HPDE6-E6E7 (cell line): ENCODE data around the gene STMND1.

Experiments used
- DNase-seq: peaks from one replicate; pipeline ENCODE4 v3.0.0; 2011; ENCODE audit warnings: missing footprints; ENCODE audit errors: extremely low spot score

The STMND1 gene

GRCh38 chr6:17161076-17161475 lies 59.2 kb downstream of the STMND1 start:
- no peak for DNase-seq

- DNase-seq, result no peak
Measured at GRCh38 chr6:17165383-17165782, 63.5 kb downstream of the STMND1 start.

GRCh38 chr6:17167327-17167979 lies 65.6 kb downstream of the STMND1 start:
- DNase-seq, result no peak

DNA sequence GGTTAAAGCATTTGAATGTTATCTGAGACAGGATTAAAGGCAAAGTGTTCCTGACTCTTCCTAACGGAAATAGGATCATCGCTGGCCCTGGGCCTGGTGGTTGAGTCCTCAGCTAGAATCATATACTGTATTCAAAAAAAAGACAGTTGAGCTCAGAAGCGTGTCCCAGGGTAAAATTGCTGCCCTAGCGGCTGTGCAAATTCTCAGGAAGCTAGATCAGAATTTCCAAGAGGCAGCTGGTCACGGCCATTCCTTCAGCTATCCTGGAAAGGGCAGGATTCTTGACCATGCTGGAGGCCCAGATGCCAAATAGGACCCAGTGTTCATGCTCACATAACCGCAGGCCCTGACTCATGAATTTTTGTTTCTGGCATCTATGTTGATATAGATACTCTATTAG lies 67.4 kb downstream of the STMND1 start:
- DNase-seq, result no peak

- no peak for DNase-seq
Measured at GRCh38 chr6:17169711-17170110, 67.9 kb downstream of the STMND1 start.

DNA sequence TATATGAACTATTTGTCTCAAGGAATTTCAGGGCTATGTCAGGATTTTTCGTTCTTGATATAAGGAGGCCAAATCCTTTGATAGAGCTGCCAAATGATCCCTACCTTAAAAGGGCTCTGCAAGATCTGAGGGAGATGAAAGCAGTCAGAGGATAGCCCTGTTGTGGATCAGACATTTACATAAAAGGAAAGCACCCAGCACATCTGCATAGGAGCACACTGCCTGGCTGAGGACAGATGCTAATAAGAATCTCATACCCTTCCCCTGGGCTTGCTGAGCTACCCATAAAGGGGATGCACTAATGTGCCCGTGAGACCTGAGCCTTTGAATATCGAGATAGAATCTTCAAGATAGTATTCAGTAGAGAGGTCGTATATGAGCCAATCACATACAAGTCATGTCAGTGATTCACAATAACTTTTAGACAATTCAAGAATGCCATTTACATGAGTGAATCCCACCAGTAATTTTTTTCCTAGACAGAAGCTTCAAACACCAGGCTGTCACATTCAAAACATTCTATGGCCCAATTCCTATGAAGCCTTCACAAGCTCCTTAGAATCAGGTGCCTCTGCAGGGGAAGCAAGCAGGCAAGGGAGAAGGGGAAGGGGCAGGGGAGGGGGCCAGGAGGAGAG lies 71.1 kb downstream of the STMND1 start:
- DNase-seq, result no peak

- DNase-seq, result no peak
Measured at GRCh38 chr6:17178326-17178725, 76.5 kb downstream of the STMND1 start.

DNA sequence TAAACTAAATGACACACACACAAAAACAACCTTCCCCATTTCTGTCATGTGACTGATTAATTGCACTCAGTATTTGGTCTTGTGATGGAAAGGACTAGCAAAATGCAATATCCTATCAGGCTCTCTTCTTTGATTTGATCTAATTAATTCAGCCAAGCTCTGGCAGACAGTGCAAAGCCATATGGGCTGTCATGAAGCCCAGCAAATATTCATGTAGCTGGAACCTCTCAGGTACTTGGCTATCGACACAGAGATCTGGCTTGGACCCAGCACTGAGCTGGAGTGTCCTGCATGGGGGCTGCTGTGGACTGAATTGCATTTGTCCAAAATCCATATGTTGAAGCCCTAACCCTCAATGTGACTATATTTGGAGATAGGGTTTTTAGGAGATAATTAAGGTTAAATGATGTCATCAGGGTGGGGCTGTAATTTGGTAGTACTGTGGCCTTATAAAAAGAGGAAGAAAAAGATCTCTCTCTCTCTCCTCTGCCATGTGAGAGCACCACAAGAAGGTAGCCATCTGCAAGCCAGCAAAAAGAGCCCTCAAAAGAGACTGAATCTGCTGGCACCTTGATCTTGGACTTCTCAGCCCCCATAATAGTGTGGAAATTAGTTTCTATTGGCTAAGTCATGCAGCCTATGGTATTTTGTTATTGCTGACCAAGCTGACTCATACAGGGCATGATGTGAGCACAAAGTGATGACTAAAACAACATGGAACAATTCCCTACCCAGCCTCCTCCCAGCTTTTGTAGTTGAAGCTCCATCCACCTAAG lies 77.1 kb downstream of the STMND1 start:
- DNase-seq, result no peak

- no peak for DNase-seq
Measured at GRCh38 chr6:17179530-17180073, 77.8 kb downstream of the STMND1 start.
